Endothelial cell of umbilical vein (primary cell): Measurements from ENCODE around the gene WDR31. TPM values are rescaled to one million over a fixed set of nuclear protein-coding genes. Genes with fewer than 3 reads are reported as not detected.

Source experiments
- BruUV-seq: library from RNA; stranded (reverse); fragments of 400-500 nt; replicated peaks from 2 replicates; lab custom pipeline; 2021; lab: Mats Ljungman, UMichigan
- CTCF ChIA-PET: fragments of 300-600, 350-600 bp; sonication (Branson Sonifier 250); formaldehyde crosslinking; loops from one replicate; lab custom pipeline; 2021; ENCODE audit warnings: antibody characterized with exemption, inconsistent platforms; lab: Charles Lee
- POLR2A ChIA-PET: fragments of 300-600, 350-600 bp; sonication (Branson Sonifier 250); formaldehyde crosslinking; loops from one replicate; lab custom pipeline; 2021; ENCODE audit warnings: antibody characterized with exemption, inconsistent platforms; lab: Charles Lee
- DNase-seq: peaks from one replicate; pipeline ENCODE4 v3.0.0-alpha.2; 2011; ENCODE audit warnings: low read depth, low spot score
- FAIRE-seq: peaks from 2 replicates; lab custom pipeline; 2011; peaks lifted over from hg19 to GRCh38; lab: Jason Lieb, UNC
- H2AFZ ChIP-seq: 2 replicates; pipeline ENCODE4 v1.6.0; 2012; ENCODE audit warnings: low read depth, low read length, control low read depth, inconsistent platforms
- H3K27ac ChIP-seq: 2 replicates; pipeline ENCODE4 v1.5.1; 2011; ENCODE audit warnings: low read depth, mild to moderate bottlenecking, control low read depth, low read length, moderate library complexity; ENCODE audit not compliant: insufficient read depth
- H3K27me3 ChIP-seq, 2 experiments: 2 replicates each; pipeline versions ENCODE4 v1.6.0 to v1.6.1; 2011; ENCODE audit warnings: low read length in 2 of 2, mixed read lengths in 1 of 2; ENCODE audit not compliant: control insufficient read depth in 2 of 2, insufficient read depth in 2 of 2
- H3K36me3 ChIP-seq, 2 experiments: 2 replicates in 1 of 2; 3 replicates in 1 of 2; pipeline ENCODE4 v1.5.1; 2011; ENCODE audit warnings: low read length in 2 of 2, mild to moderate bottlenecking in 1 of 2, moderate library complexity in 1 of 2; ENCODE audit not compliant: control insufficient read depth in 2 of 2, insufficient read depth in 2 of 2; ENCODE audit errors: extremely low read depth in 1 of 2
- H3K4me1 ChIP-seq: 3 replicates; pipeline ENCODE4 v1.5.1; 2011; ENCODE audit warnings: mild to moderate bottlenecking, low read length; ENCODE audit not compliant: control insufficient read depth, insufficient read depth; ENCODE audit errors: extremely low read depth
- H3K4me2 ChIP-seq: 2 replicates; pipeline ENCODE4 v1.6.1; 2011; ENCODE audit warnings: low read length, control low read depth, mixed read lengths; ENCODE audit not compliant: insufficient read depth
- H3K4me3 ChIP-seq, 3 experiments: fragments of 200-600 bp in 1 of 3; sonication (generic), shearing (Covaris generic) in 1 of 3; replicated peaks in 1 of 3; 2 replicates each; pipeline ENCODE4 v1.5.1; 2011 to 2016; ENCODE audit warnings: control low read depth in 3 of 3, low read length in 3 of 3, mild to moderate bottlenecking in 2 of 3, inconsistent platforms in 1 of 3, low read depth in 1 of 3, moderate library complexity in 1 of 3; ENCODE audit not compliant: insufficient read depth in 1 of 3
- H3K79me2 ChIP-seq: 2 replicates; pipeline ENCODE4 v1.6.0; 2012; ENCODE audit warnings: low read length, inconsistent platforms; ENCODE audit not compliant: control insufficient read depth, insufficient read depth
- H3K9ac ChIP-seq: replicated peaks from 2 replicates; pipeline ENCODE3; 2011; ENCODE audit warnings: low read length, control low read depth; ENCODE audit not compliant: insufficient read depth; ENCODE audit errors: extremely low read depth
- H3K9me1 ChIP-seq: replicated peaks from 3 replicates; pipeline ENCODE4 v1.6.0; 2011; ENCODE audit warnings: mild to moderate bottlenecking, low read length; ENCODE audit not compliant: control insufficient read depth, insufficient read depth; ENCODE audit errors: extremely low read depth
- H3K9me3 ChIP-seq: replicated peaks from 2 replicates; pipeline ENCODE4 v1.5.1; 2012; ENCODE audit warnings: low read length, inconsistent platforms; ENCODE audit not compliant: control insufficient read depth, insufficient read depth
- H4K20me1 ChIP-seq: replicated peaks from 2 replicates; pipeline ENCODE3; 2011; ENCODE audit warnings: mild to moderate bottlenecking, low read length; ENCODE audit not compliant: control insufficient read depth, insufficient read depth; ENCODE audit errors: extremely low read depth
- EZH2 ChIP-seq: IDR thresholded peaks from 2 replicates; pipeline ENCODE4 v1.6.1; 2012; ENCODE audit warnings: borderline replicate concordance, low read depth, mild to moderate bottlenecking, moderate library complexity, low read length, inconsistent platforms; ENCODE audit not compliant: severe bottlenecking
- FOS ChIP-seq: IDR thresholded peaks from 2 replicates; pipeline ENCODE4 v1.6.1; 2011; ENCODE audit warnings: mild to moderate bottlenecking, low read length, moderate library complexity, borderline replicate concordance; ENCODE audit not compliant: insufficient read depth
- GATA2 ChIP-seq: IDR thresholded peaks from 2 replicates; pipeline ENCODE4 v1.7.0; 2011; ENCODE audit warnings: low read depth, mild to moderate bottlenecking, moderate library complexity, mixed read lengths, low read length; ENCODE audit not compliant: insufficient read length, insufficient read depth
- JUN ChIP-seq: IDR thresholded peaks from 2 replicates; pipeline ENCODE4 v1.6.1; 2011; ENCODE audit warnings: borderline replicate concordance, low read depth; ENCODE audit not compliant: insufficient read length, insufficient read depth
- MYC ChIP-seq: IDR thresholded peaks from one replicate; pipeline ENCODE4 v1.6.1; 2011; ENCODE audit warnings: mild to moderate bottlenecking, low read depth, low read length
- POLR2A ChIP-seq: IDR thresholded peaks from 2 replicates; pipeline ENCODE4 v1.6.1; 2012; ENCODE audit warnings: low read depth, mild to moderate bottlenecking, control low read depth, low read length
- POLR2AphosphoS5 ChIP-seq: IDR thresholded peaks from 2 replicates; pipeline ENCODE4 v1.6.1; 2012; ENCODE audit warnings: low read depth, mild to moderate bottlenecking, control low read depth, low read length, moderate library complexity; ENCODE audit not compliant: insufficient read depth
- dilution Hi-C: fragments of 300-500 bp; cut with MboI; formaldehyde crosslinking; loops from one replicate; pipeline ENCODE4 v1.15.0; 2019; ENCODE audit warnings: low sequenced_read_pairs; ENCODE audit not compliant: extremely low pct_ligation_motif_present
- intact Hi-C: fragments of 100-400 bp; cut with micrococcal nuclease; formaldehyde crosslinking; loops from one replicate; pipeline ENCODE4 v1.10.0; 2022
- polyA plus RNA-seq, 4 experiments: library from polyadenylated mRNA; depleted of rRNA in 3 of 4; stranded (reverse) in 3 of 4; unstranded in 1 of 4; fragments of >200 nt; gene quantifications; 2 replicates each; pipeline versions ENCODE4 v1.2.1 to v1.2.3, GENCODE V29; 2011 to 2012; ENCODE audit warnings: missing spikeins in 1 of 4
- total RNA-seq: library from RNA; stranded (reverse); gene quantifications from 2 replicates; pipeline ENCODE4 v1.2.3, GENCODE V29; 2021
- TF ChIP-seq, protein P1 (sequence below), 2 donors: IDR thresholded peaks; 1 replicate in 1 of 2; 2 replicates in 1 of 2; pipeline ENCODE4 v1.5.1; 2011; ENCODE audit warnings: low read length in 2 of 2, mild to moderate bottlenecking in 2 of 2, moderate library complexity in 2 of 2, control low read depth in 1 of 2, inconsistent platforms in 1 of 2, low read depth in 1 of 2; ENCODE audit not compliant: insufficient read depth in 1 of 2; ENCODE audit errors: extremely low read depth in 1 of 2
- TF ChIP-seq, protein P2 (sequence below): IDR thresholded peaks from 2 replicates; pipeline ENCODE4 v1.6.1; 2011; ENCODE audit not compliant: insufficient read depth, insufficient read length

The WDR31 gene
- total and polyA plus RNA-seq, 2 donors (not counting 3 experiments of a cell fraction or from before 2014, with no cell fraction given): 0.22 to 1.00 TPM

DNA sequence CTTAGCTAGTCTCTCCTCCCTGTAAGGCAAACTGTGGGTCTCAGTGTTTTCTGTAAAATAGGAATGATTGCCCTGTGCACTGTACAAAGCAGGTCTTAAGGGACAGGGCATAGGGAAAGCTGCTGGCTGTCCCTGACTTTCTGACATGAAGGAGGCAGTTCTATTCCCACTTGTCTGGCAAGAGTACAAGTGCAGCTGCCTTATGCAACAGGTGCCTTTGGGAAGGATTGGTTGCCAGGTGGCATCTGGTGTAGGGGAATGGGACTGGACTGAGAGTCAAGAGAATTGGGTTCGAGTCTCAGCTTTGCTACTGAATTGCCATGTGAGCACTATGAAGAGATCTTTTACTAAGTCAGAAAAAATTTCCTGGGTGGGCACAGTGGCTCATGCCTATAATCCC lies 19.3 kb upstream of the WDR31 start:
- no peaks in the 10 kb centered on the region for H3K4me1 ChIP-seq
- ChIA-PET POLR2A (no interaction called here), CTCF (interaction anchor here (0.9 kb wide), 1 partner anchor 11 kb away, joined by 3 read pairs; no protein-coding TSS in a partner anchor)
- no peak overlapping the region for H3K9ac ChIP-seq
- TF ChIP-seq, protein P1, sequence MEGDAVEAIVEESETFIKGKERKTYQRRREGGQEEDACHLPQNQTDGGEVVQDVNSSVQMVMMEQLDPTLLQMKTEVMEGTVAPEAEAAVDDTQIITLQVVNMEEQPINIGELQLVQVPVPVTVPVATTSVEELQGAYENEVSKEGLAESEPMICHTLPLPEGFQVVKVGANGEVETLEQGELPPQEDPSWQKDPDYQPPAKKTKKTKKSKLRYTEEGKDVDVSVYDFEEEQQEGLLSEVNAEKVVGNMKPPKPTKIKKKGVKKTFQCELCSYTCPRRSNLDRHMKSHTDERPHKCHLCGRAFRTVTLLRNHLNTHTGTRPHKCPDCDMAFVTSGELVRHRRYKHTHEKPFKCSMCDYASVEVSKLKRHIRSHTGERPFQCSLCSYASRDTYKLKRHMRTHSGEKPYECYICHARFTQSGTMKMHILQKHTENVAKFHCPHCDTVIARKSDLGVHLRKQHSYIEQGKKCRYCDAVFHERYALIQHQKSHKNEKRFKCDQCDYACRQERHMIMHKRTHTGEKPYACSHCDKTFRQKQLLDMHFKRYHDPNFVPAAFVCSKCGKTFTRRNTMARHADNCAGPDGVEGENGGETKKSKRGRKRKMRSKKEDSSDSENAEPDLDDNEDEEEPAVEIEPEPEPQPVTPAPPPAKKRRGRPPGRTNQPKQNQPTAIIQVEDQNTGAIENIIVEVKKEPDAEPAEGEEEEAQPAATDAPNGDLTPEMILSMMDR (IDR thresholded peaks at IDR 0.05; ENCODE audit: extremely low read depth in 1 of 2, insufficient read depth in 1 of 2, low read depth in 1 of 2, low read length in 2 of 2): no peak
- TF ChIP-seq POLR2A: no peak
- TF ChIP-seq, protein P2, sequence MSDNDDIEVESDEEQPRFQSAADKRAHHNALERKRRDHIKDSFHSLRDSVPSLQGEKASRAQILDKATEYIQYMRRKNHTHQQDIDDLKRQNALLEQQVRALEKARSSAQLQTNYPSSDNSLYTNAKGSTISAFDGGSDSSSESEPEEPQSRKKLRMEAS: no peak
- TF ChIP-seq MYC: no peak
- no TSS peak for BruUV-seq
- H3K79me2 ChIP-seq: no peaks in the 10 kb centered on the region
- H2AFZ ChIP-seq: no peak overlapping the region
- H3K4me3 ChIP-seq: no peak overlapping the region
- no peaks in the 10 kb centered on the region for H3K36me3 ChIP-seq
- FAIRE-seq (no peak), DNase-seq (no peak)
- H4K20me1 ChIP-seq: no peaks in the 10 kb centered on the region
- H3K9me1 ChIP-seq: no peaks in the 10 kb centered on the region
- H3K4me2 ChIP-seq: no peak overlapping the region
- intact Hi-C loops (no loop called here), dilution Hi-C loops (no loop called here)
- no peak overlapping the region for H3K27ac ChIP-seq
- peaks cover 6 to 10% of the 10 kb centered on the region in 2 experiments for H3K27me3 ChIP-seq
- H3K9me3 ChIP-seq: no peaks in the 10 kb centered on the region

DNA sequence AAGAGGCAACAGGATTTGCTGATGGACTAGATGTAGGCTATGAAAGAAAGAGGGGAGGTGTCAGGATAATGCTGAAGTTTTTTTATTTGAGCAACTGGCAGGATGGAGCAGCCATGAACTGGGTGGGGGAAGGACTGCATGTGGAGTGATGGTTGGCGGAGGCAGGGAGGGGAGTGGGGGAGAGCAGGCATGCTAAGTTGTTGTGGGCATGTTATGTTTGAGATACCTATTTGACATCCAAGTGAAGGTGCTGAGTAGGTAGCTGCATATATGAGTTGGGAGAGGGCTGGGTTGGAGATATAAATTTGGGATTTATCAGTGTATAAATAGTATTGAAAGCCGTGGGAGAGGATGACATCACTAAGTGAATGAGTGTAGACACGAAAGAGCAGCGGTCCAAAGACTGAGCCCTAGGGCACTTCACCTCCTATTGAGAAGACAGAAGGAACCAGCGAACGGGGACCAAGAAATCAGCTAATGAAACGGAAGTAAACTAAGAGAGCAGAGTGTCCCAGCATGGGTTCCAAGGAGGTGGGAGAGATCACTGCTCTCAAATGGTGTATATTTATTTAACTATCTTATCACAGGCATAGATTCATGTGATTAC lies 16.7 kb upstream of the WDR31 start:
- ChIA-PET POLR2A (no interaction called here), CTCF (no interaction called here)
- FAIRE-seq: no peak
- dilution Hi-C loops: no loop called here
- Histone ChIP-seq H3K9me3 (no peaks in the 10 kb centered on the region), H3K36me3 (no peaks in the 10 kb centered on the region), H3K4me3 (no peak overlapping the region), H3K4me1 (no peaks in the 10 kb centered on the region), H4K20me1 (no peaks in the 10 kb centered on the region), H3K27ac (no peak overlapping the region), H3K4me2 (no peak overlapping the region), H3K9me1 (no peaks in the 10 kb centered on the region), H3K9ac (no peak overlapping the region), H3K27me3 (peaks cover 13% of the 10 kb centered on the region in 2 experiments), H2AFZ (no peak overlapping the region), H3K79me2 (no peaks in the 10 kb centered on the region)
- DNase-seq: no peak
- TF ChIP-seq, protein P1 (IDR thresholded peaks at IDR 0.05; ENCODE audit: extremely low read depth in 1 of 2, insufficient read depth in 1 of 2, low read depth in 1 of 2, low read length in 2 of 2): no peak
- TF ChIP-seq POLR2AphosphoS5 (no peak), EZH2 (no peak), FOS (no peak), MYC (no peak), GATA2 (no peak), JUN (no peak), POLR2A (no peak)
- TF ChIP-seq, protein P2: no peak
- BruUV-seq: no TSS peak
- intact Hi-C loops: no loop called here
